Uterus (tissue), 2 donors: ENCODE data around the gene UCK2.

ENCODE experiments used
- POLR2A ChIP-seq, 2 donors: fragments of 450-650 bp; IDR thresholded peaks; one replicate each; pipeline ENCODE4 v1.6.1; 2016; ENCODE audit warnings: antibody characterized with exemption in 2 of 2, mild to moderate bottlenecking in 1 of 2, moderate library complexity in 1 of 2
- TF ChIP-seq, protein P1 (sequence below), 4 experiments: fragments of 200-600 bp in 2 of 4; fragments of 450-650 bp in 2 of 4; sonication (generic) in 2 of 4; IDR thresholded peaks; one replicate each; pipeline ENCODE4 v1.5.1; 2016 to 2019; ENCODE audit warnings: antibody characterized with exemption in 4 of 4, mild to moderate bottlenecking in 2 of 4, moderate library complexity in 1 of 4

DNA sequence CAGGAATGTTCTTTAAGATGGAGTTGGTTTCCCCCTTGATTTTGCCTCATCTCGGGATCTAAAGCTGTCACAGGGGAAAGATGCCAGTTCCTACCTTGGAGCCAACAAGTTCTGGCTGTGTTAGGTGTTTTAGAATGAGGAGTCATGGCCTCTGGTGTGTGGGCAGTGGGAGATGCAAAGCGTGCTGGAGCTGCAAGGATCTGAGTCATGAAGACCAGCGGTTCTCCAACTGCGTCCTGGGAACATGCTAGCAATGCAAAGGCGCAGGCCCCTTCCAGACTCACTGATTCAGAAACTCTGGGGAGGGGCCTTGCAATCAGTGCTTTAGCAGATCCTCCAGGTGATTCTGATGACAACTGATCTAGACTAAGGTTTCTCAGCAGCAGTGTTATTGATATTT lies 109.1 kb downstream of the UCK2 start:
- TF ChIP-seq, protein P1, sequence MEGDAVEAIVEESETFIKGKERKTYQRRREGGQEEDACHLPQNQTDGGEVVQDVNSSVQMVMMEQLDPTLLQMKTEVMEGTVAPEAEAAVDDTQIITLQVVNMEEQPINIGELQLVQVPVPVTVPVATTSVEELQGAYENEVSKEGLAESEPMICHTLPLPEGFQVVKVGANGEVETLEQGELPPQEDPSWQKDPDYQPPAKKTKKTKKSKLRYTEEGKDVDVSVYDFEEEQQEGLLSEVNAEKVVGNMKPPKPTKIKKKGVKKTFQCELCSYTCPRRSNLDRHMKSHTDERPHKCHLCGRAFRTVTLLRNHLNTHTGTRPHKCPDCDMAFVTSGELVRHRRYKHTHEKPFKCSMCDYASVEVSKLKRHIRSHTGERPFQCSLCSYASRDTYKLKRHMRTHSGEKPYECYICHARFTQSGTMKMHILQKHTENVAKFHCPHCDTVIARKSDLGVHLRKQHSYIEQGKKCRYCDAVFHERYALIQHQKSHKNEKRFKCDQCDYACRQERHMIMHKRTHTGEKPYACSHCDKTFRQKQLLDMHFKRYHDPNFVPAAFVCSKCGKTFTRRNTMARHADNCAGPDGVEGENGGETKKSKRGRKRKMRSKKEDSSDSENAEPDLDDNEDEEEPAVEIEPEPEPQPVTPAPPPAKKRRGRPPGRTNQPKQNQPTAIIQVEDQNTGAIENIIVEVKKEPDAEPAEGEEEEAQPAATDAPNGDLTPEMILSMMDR (IDR thresholded peaks at IDR 0.05) = no peak
- TF ChIP-seq POLR2A (IDR thresholded peaks at IDR 0.05) = no peak
